ENCODE measurements around the gene LSG1.

- TF ChIP-seq CTCF (IDR thresholded peaks at IDR 0.05; ENCODE audit: low read length) (no peak), EZH2 (IDR thresholded peaks at IDR 0.05; ENCODE audit: borderline replicate concordance, low read length) (no peak)
These were observed 24.7 kb upstream of the LSG1 start for GRCh38 chr3:194696702-194697101.

Data from OCI-LY1 (cell line).